Left renal cortex interstitium (tissue), 4 donors: ENCODE results near the gene THSD1. TPM values are rescaled to one million over a fixed set of nuclear protein-coding genes. Genes with fewer than 3 reads are reported as not detected.
"Not testable (repeated sequence)": the region's sequence is repeated elsewhere in the genome, so short reads cannot be mapped to it uniquely, and the experiment has no call there.

Experiments used
- DNase-seq, 4 donors: peaks; one replicate each; pipeline ENCODE4 v3.0.0-alpha.2; 2013; ENCODE audit warnings: low read depth in 4 of 4, low spot score in 2 of 4, missing footprints in 1 of 4
- polyA plus RNA-seq, 4 donors: library from polyadenylated mRNA; unstranded; fragments of 120-200 nt; gene quantifications; one replicate each; pipeline ENCODE4 v1.2.1, GENCODE V29; 2013; ENCODE audit not compliant: insufficient read length in 4 of 4

Gene THSD1
- polyA plus RNA-seq, 4 donors = 6.4 to 8.3 (median 7.9) TPM

DNA sequence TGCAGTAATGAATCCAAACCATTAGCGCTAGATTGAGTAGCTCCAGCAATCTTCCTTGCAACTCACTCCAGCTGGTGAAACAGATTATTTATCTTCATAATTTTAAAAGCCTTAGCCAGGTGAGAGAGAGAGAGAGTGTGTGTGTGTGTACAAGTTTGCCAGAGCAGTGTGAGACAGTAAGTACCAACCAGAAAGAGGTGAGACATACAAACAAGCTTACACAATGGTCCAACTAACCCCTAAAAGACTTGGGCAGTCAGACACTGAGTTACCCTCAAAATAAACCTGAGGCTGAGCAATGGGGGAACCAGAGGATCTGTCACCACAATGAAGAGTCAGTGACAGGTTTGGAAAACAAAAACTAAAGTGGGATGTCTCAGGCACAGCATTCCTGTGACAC lies 8.1 kb upstream of the THSD1 start:
- no peak for DNase-seq

DNA sequence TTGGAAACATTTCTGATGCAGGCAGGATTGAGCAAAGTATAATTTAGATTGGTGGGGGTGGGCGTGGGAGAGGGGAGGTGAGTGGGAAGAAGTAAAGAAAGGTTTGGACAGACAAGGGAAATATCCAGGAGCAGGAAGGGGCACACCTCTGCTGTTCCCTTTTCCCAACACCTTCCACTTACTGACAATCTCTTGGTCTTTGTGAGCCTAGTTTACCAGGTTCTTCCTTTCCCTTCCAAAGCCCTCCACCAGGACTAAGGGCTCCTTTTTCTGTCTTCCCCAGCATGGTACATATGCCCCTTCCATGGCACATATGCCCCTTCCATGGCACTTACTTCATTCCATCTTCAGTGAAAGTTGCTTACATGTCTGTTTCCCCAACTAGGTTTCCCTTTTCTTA lies 6.2 kb upstream of the THSD1 start:
- DNase-seq = no peak

DNA sequence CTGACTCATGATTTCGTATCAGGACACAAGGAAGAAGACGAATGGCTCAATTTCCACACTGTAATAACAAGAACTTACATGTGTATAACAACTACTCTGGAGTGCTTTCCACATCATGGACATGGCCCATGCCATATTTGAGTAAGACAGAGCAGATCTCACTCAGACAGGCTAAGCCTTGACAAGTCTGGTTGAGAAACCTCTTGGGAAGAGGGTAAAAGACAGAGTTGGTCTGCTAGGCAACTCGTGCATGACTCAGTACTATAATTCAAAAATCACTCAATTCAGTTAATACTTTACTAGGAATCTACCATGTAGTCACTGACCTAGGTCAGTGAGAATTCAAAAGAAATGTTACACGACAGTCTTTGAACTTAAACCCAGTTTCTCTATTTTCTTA lies 5.7 kb upstream of the THSD1 start:
- no peak for DNase-seq

DNA sequence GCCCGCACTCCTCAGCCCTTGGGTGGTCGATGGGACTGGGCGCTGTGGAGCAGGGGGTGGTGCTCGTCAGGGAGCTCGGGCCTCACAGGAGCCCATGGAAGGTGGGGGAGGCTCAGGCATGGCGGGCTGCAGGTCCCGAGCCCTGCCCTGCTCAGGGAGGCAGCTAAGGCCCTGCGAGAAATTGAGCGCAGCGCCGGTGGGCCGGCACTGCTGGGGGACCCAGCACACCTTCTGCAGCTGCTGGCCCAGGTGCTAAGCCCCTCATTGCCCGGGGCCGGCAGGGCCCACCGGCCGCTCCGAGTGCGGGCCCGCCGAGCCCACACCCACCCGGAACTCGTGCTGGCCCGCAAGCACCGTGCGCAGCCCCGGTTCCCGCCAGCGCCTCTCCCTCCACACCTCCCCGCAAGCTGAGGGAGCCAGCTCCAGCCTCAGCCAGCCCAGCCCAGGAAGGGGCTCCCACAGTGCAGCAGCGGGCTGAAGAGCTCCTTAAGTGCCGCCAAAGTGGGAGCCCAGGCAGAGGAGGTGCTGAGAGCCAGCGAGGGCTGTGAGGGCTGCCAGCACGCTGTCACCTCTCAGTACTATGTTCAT lies 2.2 kb upstream of the THSD1 start:
- DNase-seq = not testable (repeated sequence)

DNA sequence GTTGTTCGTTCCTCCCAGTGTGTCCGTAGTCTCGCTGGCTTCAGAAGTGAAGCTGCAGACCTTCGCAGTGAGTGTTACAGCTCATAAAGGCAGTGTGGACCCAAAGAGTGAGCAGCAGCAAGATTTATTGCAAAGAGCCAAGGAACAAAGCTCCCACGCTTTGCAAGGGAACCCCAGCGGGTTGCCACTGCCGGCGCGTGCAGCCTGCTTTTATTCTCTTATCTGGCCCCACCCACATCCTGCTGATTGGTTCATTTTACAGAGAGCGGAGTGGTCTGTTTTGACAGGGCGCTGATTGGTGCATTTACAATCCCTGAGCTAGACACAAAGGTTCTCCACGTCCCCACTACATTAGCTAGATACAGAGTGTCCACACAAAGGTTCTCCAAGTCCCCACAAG lies 1.5 kb upstream of the THSD1 start:
- not testable (repeated sequence) for DNase-seq

DNA sequence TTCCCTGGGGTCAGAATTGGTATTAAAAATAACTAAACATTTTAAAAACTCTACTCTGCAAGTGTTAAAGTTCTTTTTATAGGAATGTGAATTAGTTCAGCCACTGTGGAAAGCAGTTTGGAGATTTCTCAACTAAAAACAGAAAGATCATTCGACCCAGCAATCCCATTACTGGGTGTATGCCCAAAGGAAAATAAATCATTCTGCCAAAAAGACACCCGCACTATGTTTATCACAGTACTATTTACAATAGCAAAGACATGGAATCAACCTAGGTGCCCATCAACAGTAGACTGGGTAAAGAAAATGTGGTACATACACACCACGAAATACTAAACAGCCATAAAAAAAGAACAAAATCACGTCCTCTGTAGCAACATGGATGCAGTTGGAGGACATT lies 657 bp upstream of the THSD1 start:
- DNase-seq = no peak

DNA sequence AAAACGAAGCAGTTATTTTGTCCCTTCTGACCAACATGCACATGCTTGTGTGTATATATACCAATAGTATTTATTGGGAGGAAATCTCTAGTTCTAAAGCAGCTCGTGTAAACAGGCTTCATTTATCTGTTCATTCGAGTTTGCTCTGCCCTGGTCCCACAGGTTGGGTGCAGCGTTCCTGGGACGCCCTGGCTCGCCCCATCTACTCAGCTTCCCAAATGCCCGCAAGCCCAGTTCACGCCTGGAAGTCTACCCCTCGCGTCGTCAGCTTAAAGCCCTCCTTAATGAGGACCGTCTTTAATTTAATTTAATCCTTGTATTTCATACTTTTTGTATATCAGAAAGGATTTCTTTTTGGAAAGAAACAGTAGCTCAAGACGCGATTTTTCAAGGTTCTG lies 604 bp downstream of the THSD1 start:
- DNase-seq = peak in 1 of 4 donors; percentile 5

DNA sequence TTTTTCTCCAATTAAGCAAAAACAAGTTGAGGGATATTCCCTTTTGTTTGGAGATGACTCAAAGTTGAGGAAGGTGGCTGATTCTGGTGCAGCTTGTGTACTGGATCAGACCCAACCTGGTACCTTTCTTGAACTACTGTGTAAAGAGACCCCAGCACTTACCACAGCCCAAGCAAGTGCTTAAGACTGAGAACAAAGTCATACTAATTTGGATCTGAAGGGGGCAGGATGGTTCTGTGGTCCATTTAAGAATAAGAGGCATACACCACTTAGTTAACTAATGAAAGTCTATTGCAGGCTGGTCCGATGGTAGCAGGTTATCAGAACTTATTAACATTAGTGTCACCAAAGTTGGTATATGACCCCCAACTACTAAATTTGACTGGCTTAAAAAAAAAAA lies 6.3 kb downstream of the THSD1 start:
- DNase-seq = no peak

DNA sequence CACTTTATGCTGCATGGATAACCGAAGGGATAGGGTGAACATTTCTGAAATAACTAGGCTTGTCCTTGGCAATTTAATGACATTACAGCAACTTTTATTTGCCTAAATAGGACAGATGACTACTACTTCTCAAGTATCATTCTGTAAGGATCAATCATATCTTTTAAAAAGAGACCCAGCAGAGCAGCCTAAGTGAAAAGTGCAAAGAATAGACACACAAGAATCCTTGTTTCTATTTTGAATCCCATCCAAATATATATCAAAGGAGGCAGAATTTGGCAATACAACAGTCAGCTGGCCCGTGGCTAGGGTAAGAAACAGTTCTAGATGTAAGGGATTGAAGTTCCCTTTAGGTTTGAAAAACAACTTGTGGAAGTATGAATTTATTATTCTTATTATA lies 6.9 kb downstream of the THSD1 start:
- DNase-seq = no peak

DNA sequence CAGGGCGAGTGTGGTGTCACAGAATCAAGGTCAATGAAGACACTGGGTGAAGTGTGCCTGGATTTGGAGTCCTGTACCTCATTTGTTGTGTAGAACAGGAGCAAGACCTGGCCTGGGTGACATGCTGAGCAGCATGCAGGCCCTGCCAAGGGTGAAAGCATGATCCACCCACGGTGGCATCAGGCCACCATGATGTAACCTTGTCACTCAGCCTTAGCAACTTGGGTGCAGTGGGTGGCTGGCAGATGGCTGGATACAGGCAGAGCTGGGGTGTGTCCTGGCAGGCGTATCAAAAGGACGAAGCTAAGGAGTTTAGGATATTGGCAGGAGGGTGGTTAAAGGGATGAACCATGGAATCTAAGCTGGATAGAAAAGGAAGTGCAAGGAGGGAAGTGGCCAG lies 10.3 kb downstream of the THSD1 start:
- no peak for DNase-seq

DNA sequence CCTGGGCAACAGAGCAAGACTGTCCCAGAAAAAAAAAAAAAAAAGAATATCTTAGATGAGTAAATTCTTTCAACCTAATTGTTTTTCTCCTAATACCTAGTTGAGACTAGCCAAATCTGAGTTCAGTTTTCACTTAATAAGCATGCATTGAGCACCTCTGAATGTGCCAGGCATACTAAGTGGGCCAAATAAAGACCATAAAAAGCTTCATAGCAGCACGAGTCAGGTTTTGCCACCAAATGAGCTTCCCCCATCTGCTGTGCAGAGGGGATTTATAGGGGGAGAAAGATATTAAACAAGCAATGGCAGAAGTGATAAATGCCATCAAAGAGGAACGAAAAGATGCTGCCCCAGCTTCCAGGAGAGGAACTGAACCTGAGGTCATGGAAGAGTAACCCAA lies 11.4 kb downstream of the THSD1 start:
- no peak for DNase-seq

DNA sequence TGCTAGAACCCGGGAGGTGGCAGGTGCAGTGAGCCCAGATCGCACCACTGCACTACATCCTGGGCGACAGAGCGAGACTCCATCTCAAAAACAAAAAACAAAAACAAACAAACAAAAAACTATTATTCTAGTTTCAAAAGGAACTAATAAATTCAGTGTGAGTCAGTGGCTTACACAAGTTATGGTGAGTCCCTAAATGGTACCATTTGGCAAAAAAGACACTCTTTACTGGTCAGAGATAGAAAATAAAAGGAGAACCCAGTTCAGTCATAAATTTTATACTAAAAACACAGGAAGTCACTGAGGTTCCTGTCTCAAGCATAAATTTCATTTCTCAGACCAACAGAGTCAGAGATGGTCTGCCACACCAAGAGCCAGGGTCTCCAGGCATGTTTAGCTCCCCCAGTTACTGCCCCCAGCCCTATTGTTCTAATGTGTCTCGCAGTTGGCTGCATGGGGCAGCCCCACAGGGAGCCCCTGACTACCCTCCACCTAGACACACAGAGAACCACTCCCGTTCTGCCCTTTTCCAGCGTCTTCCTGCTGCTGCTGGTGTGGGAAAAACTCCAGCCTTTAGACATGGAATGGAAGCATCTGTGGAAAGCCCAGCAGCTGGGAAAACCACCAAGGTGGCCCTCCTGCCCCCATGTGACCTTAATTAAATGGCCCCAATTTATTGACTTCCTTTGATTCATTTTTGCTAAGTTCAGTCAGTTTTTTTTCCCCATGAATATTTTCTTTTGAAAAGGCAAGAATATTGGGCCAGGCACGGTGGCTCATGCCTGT lies 12.2 kb downstream of the THSD1 start:
- no peak for DNase-seq

DNA sequence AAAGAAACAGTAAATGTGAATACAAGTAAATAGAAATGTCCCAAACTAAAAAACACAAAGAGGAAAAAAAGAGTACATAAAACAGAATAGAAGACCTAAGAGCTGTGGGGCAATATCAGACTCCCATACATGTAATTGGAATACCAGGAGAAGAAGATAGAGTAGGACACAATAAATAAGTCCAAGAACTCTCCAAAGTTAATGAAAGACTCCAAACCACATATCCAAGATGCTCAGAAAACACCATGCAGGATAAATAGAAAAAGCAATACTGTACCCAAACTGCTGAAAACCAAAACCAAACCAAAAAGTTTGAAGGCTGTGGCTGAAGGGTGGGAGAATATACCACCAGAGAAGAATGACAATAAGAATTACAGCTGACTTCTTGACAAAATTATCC lies 18.3 kb downstream of the THSD1 start:
- no peak for DNase-seq

DNA sequence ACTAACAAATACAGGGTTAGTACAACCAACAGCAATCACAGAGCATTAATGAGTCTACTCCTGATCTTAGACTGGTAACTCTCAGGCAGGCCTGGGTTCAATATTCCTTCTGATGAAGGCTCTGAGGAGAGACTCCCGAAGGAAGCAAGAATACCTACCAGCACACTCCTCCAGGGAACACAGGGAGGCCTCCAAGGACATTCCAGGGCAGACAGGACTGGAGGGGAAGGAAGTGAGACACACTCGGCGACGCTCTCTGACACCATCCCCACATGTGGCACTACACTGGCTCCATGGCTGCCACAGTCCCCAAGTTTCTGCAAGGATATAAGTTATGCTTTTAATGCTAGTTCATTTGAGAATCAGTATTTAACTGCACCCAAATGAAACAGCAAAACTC lies 20.1 kb downstream of the THSD1 start:
- DNase-seq = no peak

DNA sequence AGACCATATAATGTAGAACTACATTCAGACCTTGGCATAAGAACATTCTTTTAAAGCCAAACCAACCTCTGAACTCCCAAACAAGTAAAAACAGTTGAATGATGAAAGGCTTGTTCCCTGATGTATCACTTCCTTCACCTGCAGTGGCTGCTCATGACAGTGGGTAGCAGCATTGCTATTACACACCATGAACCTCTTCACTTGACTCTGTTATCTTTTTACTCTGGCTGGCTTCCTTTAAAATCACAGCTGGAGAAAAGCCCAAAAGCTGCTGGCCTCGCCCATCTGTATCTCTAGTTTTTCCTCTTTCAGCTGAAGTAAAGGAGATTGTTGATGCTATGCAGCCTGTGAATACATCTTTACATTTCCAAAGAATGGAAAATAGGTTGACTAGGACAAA lies 22.6 kb downstream of the THSD1 start:
- no peak for DNase-seq

DNA sequence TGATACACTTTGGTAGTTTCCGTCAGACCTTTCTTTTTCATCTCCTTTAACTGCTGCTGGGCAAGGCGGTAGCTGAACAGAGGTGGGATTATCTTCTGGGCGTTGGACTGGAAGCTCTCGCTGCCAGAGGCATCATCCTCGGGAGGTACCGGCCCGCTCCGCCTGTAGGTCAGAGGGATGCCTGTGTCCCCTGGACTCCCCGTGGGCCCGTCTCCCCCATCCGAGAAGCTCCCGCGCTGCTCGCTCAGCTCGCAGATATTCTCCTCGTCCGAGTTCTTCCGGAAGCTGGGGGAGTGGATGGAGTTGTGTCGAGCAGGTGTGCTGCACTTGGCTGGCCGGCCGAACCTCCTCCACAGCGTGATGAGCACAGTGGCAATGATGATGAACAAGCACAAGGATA lies 27.7 kb downstream of the THSD1 start:
- no peak for DNase-seq

DNA sequence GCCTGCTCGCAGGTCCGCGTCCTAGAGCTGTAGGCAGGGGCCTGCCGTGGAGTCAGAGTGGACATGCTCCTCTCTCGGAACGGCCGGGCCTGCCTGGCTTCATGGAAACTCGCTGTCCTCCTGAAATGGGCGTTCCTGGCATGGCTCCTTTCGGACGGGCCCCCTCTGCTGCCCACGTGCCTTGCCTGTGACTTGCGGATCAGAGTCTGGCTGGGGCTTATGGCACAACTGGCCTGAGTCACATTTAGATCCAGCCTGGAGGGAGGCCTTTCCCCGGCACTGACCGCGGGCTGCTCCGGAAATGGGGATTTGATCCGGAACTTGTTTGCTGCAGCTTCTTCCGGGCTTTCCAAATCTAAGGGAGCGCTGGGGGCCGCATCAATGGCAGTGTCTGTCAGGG lies 28.1 kb downstream of the THSD1 start:
- no peak for DNase-seq

DNA sequence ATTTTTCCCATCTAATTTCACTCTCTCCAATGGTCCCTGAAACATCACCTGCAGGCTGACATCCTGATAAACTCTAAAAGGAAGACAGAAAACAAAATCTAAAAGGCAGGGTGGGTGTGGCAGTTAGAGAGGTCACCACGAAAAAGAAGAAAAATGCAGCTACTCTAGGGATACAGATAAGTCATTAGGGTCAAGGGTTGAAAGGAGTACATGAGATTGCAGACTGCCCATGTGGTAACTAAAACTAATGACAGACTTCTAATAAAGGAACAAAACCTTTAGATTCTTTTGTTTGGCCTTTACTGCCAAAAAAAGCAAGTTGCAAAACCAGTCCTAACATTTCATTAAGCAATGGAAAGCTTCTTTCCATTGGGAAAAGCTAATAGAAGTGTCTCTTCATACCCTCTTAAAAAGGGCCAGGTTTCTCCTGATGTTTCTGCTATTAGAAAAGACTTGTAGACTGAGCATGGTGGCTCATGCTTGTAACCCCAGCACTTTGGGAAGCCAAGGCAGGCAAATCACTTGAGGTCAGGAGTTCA lies 31.0 kb downstream of the THSD1 start:
- no peak for DNase-seq

DNA sequence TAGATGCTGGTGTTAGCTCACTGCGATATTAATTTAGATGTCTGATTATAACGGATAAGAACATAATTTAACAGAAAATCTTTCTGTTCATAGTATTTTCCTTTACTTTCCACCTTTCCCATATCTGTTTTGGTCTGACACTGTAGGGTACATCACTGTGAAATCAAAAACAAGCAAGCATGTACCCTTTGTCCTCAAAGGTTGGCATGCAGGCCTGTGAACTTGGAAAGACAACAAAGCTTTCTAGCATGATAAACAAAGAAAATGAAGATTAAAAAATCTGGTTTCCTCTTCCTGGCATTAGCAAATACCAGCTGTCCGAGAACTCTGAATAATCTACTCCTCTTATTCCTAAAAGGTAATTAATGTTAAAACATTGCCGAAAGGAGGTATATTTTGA lies 31.6 kb downstream of the THSD1 start:
- no peak for DNase-seq

DNA sequence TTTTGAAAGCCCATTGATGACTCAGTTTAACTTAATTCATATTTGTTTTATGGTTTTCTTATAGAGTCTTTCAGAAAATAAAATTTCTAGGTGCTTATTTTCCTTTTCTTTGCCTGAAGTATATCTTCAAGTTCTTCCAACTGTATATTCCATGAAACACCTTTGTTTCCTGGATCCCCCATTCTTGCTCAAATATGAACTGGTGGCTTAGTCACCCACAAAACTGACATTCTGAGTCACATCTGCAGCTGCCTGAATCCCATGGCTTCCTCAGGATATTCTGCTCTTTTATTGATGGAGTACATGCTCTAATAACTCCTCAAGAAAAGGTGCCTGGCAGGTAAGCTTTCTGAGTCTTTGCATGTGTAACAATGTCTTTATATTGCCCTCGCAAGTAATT lies 32.7 kb downstream of the THSD1 start:
- not testable (repeated sequence) for DNase-seq

DNA sequence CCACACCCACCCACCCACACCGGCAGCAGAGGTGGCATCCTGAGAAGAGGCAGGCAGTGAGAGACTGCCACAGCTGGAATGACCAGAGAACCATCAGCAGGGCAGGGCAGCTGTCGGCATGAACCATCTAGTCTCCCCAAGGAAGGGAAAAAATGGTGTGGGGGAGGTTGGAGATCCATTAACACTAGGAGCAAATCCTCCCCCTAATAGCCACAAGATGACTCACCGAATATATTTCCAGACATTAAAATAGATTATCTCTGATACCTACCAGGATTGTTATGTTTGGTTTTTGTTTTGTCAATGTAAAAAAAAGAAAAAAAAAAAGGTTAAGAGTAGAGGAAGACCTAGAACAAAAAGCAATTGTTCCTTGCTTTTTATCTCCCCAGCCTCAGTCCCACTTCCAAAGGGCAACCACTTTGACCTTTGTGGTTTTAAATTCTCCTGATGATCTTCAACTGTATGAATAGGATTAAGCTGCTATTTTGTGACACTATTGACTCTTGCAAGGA lies 34.2 kb downstream of the THSD1 start:
- no peak for DNase-seq

DNA sequence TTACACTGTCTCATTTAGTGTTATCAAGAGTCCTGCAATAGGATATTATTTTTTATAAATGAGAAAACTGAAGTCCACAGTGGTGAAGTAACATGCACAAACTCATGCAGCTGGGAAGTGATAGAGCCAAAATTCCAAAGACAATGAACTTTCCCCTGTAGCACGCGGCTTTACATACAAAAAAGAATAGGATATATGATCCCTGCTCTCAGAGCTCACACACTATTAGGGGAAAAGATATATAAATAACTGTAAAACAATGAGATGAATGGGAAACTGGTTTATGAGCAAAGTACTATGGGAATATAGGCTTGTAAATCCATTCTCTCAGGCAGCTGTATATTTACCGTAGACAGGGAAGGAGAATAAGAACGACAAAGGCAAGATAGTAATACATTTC lies 39.7 kb downstream of the THSD1 start:
- no peak for DNase-seq
